SK-N-MC (cell line): Measurements from ENCODE around the gene CLEC17A.
"Not testable (repeated sequence)": the region's sequence is repeated elsewhere in the genome, so short reads cannot be mapped to it uniquely, and the experiment has no call there.

Experiments
- EZH2 ChIP-seq: fragments of 200-600 bp; sonication (generic); IDR thresholded peaks from one replicate; pipeline ENCODE4 v1.6.1; 2017; ENCODE audit warnings: antibody characterized with exemption
- POLR2AphosphoS5 ChIP-seq: IDR thresholded peaks from 2 replicates; pipeline ENCODE4 v1.6.1; 2012; ENCODE audit warnings: mild to moderate bottlenecking, low read depth, low read length, borderline replicate concordance

DNA sequence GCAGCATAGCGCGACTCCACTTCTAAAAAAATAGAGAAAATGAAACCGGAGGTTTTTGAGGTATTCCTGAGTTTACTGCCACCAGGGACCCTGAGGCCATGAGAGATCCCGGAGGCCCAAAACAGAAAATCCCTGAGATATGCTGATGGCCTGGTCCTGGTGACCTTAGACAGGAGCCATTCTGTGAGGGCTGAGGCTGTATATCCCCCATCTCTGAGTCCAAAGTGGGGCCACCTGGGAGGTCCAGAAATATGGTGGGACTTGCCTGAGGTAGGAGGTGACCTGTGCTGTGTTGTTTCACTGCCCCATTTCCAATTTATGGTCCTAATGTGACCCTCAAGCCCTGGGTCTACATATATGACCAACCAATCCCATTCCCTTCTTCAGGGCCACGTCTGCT, 1.5 kb downstream of the CLEC17A start:
- TF ChIP-seq EZH2, POLR2AphosphoS5: not testable (repeated sequence)
